ENCODE results near the gene CCDC63. TPM values are rescaled to one million over a fixed set of nuclear protein-coding genes. Genes with fewer than 3 reads are reported as not detected.
A peak's percentile ranks its signal among the peaks of the same experiment; 100 is the strongest.

Gene CCDC63
- total RNA-seq, 2 experiments from 2014 or later = not detected

- H4K20me1 ChIP-seq (ENCODE audit: insufficient read depth, low read length) = no peaks in the 10 kb centered on the region
- TF ChIP-seq EZH2phosphoT487 (IDR thresholded peaks at IDR 0.05; ENCODE audit: borderline replicate concordance, low read depth, low read length) = no peak
- TF ChIP-seq CTCF (conservative IDR thresholded peaks at IDR 0.05; ENCODE audit: low read length) = peak; percentile 72
- no peak for DNase-seq (ENCODE audit: low spot score)
- BruUV-seq (replicated peaks) = no TSS peak
- H3K4me2 ChIP-seq (ENCODE audit: low read length) = no peak overlapping the region
- intact Hi-C loops (cut with micrococcal nuclease; ENCODE audit: unreplicated experiment) = no loop called here
- no peak overlapping the region for H3K4me3 ChIP-seq (ENCODE audit: low read depth, low read length, poor library complexity, severe bottlenecking)
- H3K9me2 ChIP-seq (ENCODE audit: insufficient read depth, low read length) = no peaks in the 10 kb centered on the region
- no peak overlapping the region for H2AFZ ChIP-seq (ENCODE audit: low read length)
- POLR2A ChIA-PET = interaction anchor here (0.6 to 1.2 kb wide), 2 partner anchors 38 to 436 kb away, joined by 3 read pairs; no protein-coding TSS in a partner anchor
- CTCF ChIA-PET (ENCODE audit: unreplicated experiment) = interaction anchor here (0.6 kb wide), 1 partner anchor 417 kb away, joined by 3 read pairs; no protein-coding TSS in a partner anchor
- H3K9me3 ChIP-seq (ENCODE audit: low read length) = no peaks in the 10 kb centered on the region
- no peaks in the 10 kb centered on the region for H3K4me1 ChIP-seq (ENCODE audit: insufficient read depth, low read length, poor library complexity, severe bottlenecking)
- no peak overlapping the region for H3K27ac ChIP-seq (ENCODE audit: low read depth, low read length, poor library complexity, severe bottlenecking)
- no peaks in the 10 kb centered on the region for H3K36me3 ChIP-seq (ENCODE audit: insufficient read depth, low read length)
- H3K79me2 ChIP-seq (ENCODE audit: insufficient read depth, low read depth, low read length) = no peaks in the 10 kb centered on the region
These were observed 85.3 kb downstream of the CCDC63 start for GRCh38 chr12:110932046-110932445.

- H4K20me1 ChIP-seq (ENCODE audit: insufficient read depth, low read length) = no peaks in the 10 kb centered on the region
- no peak overlapping the region for H3K4me3 ChIP-seq (ENCODE audit: low read depth, low read length, poor library complexity, severe bottlenecking)
- ChIA-PET CTCF (ENCODE audit: unreplicated experiment) (no interaction called here), POLR2A (no interaction called here)
- H3K27ac ChIP-seq (ENCODE audit: low read depth, low read length, poor library complexity, severe bottlenecking) = no peak overlapping the region
- no peak overlapping the region for H2AFZ ChIP-seq (ENCODE audit: low read length)
- TF ChIP-seq EZH2phosphoT487 (IDR thresholded peaks at IDR 0.05; ENCODE audit: borderline replicate concordance, low read depth, low read length) (no peak), CTCF (conservative IDR thresholded peaks at IDR 0.05; ENCODE audit: low read length) (no peak)
- no peaks in the 10 kb centered on the region for H3K36me3 ChIP-seq (ENCODE audit: insufficient read depth, low read length)
- no TSS peak for BruUV-seq (replicated peaks)
- DNase-seq (ENCODE audit: low spot score) = no peak
- H3K9me2 ChIP-seq (ENCODE audit: insufficient read depth, low read length) = no peaks in the 10 kb centered on the region
- intact Hi-C loops (cut with micrococcal nuclease; ENCODE audit: unreplicated experiment) = no loop called here
- no peaks in the 10 kb centered on the region for H3K9me3 ChIP-seq (ENCODE audit: low read length)
- H3K4me1 ChIP-seq (ENCODE audit: insufficient read depth, low read length, poor library complexity, severe bottlenecking) = no peaks in the 10 kb centered on the region
- no peak overlapping the region for H3K4me2 ChIP-seq (ENCODE audit: low read length)
- H3K79me2 ChIP-seq (ENCODE audit: insufficient read depth, low read depth, low read length) = no peaks in the 10 kb centered on the region
These were observed 86.7 kb downstream of the CCDC63 start for GRCh38 chr12:110933326-110933974.

DNA sequence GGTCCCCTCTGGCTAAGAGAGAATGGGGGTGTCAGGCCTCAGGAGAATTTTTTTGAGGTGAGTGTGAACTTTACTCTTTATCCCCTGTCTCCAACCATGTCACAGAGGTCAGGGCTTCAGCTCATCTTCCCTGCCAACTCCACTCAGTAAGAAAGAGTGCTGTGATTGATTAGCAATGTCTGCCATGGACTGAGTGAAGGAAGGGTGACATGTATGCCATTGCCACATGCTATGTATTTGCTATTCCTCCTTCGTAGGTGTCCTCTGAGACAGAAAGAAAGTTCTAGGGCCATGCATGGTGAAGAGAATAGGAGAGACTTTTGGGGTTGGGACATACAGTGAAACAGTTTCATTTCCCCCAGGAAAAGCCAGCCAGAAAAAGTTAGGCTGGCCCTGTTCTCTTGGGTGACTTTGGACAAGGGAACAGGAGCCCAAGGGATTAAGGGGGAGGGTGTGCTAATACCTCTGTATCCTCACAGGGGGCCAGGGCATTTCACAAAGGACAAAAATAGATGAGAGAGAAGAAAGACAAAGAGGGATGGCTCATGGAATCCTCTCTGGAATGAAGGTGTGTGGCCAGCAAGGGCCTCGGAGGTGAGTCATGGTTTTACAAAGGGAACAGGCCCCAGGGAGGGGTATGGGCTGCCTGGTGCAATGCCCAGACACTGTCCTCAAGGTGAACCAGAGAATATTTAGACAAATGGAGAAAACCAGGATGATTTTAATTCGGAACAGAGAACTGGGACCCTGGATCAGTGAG lies 87.5 kb downstream of the CCDC63 start:
- BruUV-seq (replicated peaks) = no TSS peak
- no peaks in the 10 kb centered on the region for H4K20me1 ChIP-seq (ENCODE audit: insufficient read depth, low read length)
- no peak overlapping the region for H3K27ac ChIP-seq (ENCODE audit: low read depth, low read length, poor library complexity, severe bottlenecking)
- DNase-seq (ENCODE audit: low spot score) = no peak
- H3K9me2 ChIP-seq (ENCODE audit: insufficient read depth, low read length) = no peaks in the 10 kb centered on the region
- CTCF ChIA-PET (ENCODE audit: unreplicated experiment) = no interaction called here
- no peaks in the 10 kb centered on the region for H3K79me2 ChIP-seq (ENCODE audit: insufficient read depth, low read depth, low read length)
- TF ChIP-seq CTCF (conservative IDR thresholded peaks at IDR 0.05; ENCODE audit: low read length) (no peak), EZH2phosphoT487 (IDR thresholded peaks at IDR 0.05; ENCODE audit: borderline replicate concordance, low read depth, low read length) (no peak)
- no peaks in the 10 kb centered on the region for H3K36me3 ChIP-seq (ENCODE audit: insufficient read depth, low read length)
- no peak overlapping the region for H3K4me3 ChIP-seq (ENCODE audit: low read depth, low read length, poor library complexity, severe bottlenecking)
- H3K4me2 ChIP-seq (ENCODE audit: low read length) = no peak overlapping the region
- H2AFZ ChIP-seq (ENCODE audit: low read length) = no peak overlapping the region
- intact Hi-C loops (cut with micrococcal nuclease; ENCODE audit: unreplicated experiment) = no loop called here
- H3K9me3 ChIP-seq (ENCODE audit: low read length) = no peaks in the 10 kb centered on the region
- H3K4me1 ChIP-seq (ENCODE audit: insufficient read depth, low read length, poor library complexity, severe bottlenecking) = no peaks in the 10 kb centered on the region
- POLR2A ChIA-PET = interaction anchor here (0.6 kb wide), 2 partner anchors 52 to 414 kb away, joined by 3 read pairs; no protein-coding TSS in a partner anchor

All from OCI-LY7 (cell line).